GM19025 (cell line): ENCODE measurements around the gene ROPN1L.

Experiments
- ATAC-seq: cut with Tn5 transposase; IDR thresholded peaks from one replicate; pipeline ENCODE4 v1.9.1; 2021; ENCODE audit warnings: mild to moderate bottlenecking, low read depth, moderate library complexity; ENCODE audit not compliant: unreplicated experiment

ROPN1L gene

GRCh38 chr5:10456583-10457420, 15.1 kb downstream of the ROPN1L start:
- ATAC-seq = no peak

- ATAC-seq = no peak
Measured at GRCh38 chr5:10457682-10458574, 16.2 kb downstream of the ROPN1L start.

- ATAC-seq = no peak
Measured at GRCh38 chr5:10459080-10460055, 17.7 kb downstream of the ROPN1L start.

GRCh38 chr5:10460252-10460906, 18.7 kb downstream of the ROPN1L start:
- no peak for ATAC-seq

GRCh38 chr5:10461041-10461440, 19.4 kb downstream of the ROPN1L start:
- ATAC-seq = no peak

GRCh38 chr5:10461904-10462555, 20.4 kb downstream of the ROPN1L start:
- ATAC-seq = no peak

GRCh38 chr5:10463566-10463965, 21.9 kb downstream of the ROPN1L start:
- ATAC-seq = no peak

GRCh38 chr5:10464173-10464572, 22.5 kb downstream of the ROPN1L start:
- no peak for ATAC-seq

GRCh38 chr5:10465726-10466125, 24.0 kb downstream of the ROPN1L start:
- no peak for ATAC-seq

- ATAC-seq = no peak
Measured at GRCh38 chr5:10466446-10467073, 24.9 kb downstream of the ROPN1L start.

GRCh38 chr5:10467281-10468198, 25.9 kb downstream of the ROPN1L start:
- ATAC-seq = no peak

- ATAC-seq = no peak
Measured at GRCh38 chr5:10468256-10468655, 26.6 kb downstream of the ROPN1L start.

- no peak for ATAC-seq
Measured at GRCh38 chr5:10469253-10470050, 27.8 kb downstream of the ROPN1L start.

GRCh38 chr5:10470669-10471068, 29.0 kb downstream of the ROPN1L start:
- ATAC-seq = no peak

GRCh38 chr5:10471677-10472076, 30.0 kb downstream of the ROPN1L start:
- ATAC-seq = no peak

GRCh38 chr5:10474521-10475075, 32.9 kb downstream of the ROPN1L start:
- ATAC-seq = no peak
